ENCODE results near the gene ASAH2B. TPM values are rescaled to one million over a fixed set of nuclear protein-coding genes. Genes with fewer than 3 reads are reported as not detected.

Gene ASAH2B
- total RNA-seq, 4 donors from 2014 or later, result 2.5 to 6.5 (median 4.1) TPM

DNA sequence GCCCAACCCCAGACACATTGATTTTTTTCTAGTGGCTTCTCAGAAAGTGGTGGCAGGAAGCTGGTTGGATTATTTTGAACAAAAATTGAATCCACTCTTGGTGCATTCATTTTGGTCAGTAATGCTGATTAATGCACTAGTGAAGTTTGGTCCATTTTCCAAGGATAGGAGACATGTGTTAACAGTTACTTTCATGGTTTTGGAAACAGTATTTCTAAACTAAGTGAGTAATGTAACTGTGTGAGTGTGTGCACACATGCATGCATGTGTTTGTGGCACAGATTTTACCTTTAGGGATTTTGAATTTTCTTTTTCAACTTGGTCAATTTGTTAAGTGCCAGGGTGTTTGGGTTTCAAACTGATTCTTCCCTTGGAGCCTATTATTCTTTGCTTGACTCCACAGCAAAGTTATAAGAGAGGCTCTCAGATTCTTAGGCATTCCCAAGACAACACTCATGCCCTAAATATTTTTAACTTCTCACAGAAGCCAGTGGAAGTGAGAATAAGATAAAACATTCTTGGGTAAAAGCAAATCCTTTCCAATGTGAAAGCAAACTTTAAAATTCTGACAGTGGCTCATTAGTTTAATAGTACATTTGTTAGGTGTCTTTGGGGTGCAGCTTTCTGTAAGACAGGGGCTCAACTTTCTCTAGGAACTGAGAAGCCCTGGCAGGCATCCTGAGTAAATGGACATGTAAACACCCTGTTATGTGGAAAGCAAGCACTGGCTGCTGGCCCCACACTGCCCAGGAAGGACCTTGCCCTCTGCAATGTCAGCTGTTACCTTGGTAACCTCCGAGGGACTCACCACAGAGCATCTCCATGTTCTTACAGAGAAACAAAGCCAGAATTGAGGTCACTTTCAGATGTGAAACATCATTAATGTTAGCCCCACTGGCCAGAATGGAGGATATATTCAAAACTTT lies 68.4 kb downstream of the ASAH2B start:
- no peak for DNase-seq
- H3K27ac ChIP-seq, result no peak overlapping the region

More for the DNA sequence above, 68.4 kb downstream of the ASAH2B start:
- Histone ChIP-seq H3K36me3 (peaks cover 0 to 26% (median 0%) of the 10 kb centered on the region in 3 donors), H3K9me3 (no peaks in the 10 kb centered on the region), H3K4me3 (no peak overlapping the region), H3K4me1 (no peaks in the 10 kb centered on the region), H3K27me3 (no peaks in the 10 kb centered on the region)
- no peak for TF ChIP-seq POLR2A (IDR thresholded peaks at IDR 0.05)
- TF ChIP-seq, protein P1, sequence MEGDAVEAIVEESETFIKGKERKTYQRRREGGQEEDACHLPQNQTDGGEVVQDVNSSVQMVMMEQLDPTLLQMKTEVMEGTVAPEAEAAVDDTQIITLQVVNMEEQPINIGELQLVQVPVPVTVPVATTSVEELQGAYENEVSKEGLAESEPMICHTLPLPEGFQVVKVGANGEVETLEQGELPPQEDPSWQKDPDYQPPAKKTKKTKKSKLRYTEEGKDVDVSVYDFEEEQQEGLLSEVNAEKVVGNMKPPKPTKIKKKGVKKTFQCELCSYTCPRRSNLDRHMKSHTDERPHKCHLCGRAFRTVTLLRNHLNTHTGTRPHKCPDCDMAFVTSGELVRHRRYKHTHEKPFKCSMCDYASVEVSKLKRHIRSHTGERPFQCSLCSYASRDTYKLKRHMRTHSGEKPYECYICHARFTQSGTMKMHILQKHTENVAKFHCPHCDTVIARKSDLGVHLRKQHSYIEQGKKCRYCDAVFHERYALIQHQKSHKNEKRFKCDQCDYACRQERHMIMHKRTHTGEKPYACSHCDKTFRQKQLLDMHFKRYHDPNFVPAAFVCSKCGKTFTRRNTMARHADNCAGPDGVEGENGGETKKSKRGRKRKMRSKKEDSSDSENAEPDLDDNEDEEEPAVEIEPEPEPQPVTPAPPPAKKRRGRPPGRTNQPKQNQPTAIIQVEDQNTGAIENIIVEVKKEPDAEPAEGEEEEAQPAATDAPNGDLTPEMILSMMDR (IDR thresholded peaks at IDR 0.05), result no peak

Other genes starting within 250 kb of the ASAH2B start
- gene SGMS1, start 116.0 kb upstream of the ASAH2B start, total RNA-seq, result 100 to 1,000 TPM in 1 of 4 donors, 10 to 100 TPM in 3; 73.4 to 117 (median 88.4) TPM
- gene A1CF, start 145.7 kb downstream of the ASAH2B start, total RNA-seq, result 100 to 1,000 TPM in 3 of 4 donors, 10 to 100 TPM in 1; 22.3 to 133 (median 113) TPM

All from Peyer's patch (tissue), 4 donors.